Activated CD8-positive, alpha-beta T cell treated with anti-CD3 and anti-CD28 coated beads, Interleukin-2, amount 10 ng/mL, durations not matched to agents 7 days and 5 days (primary cell): ENCODE measurements around the gene IRS2. TPM values are rescaled to one million over a fixed set of nuclear protein-coding genes. Genes with fewer than 3 reads are reported as not detected.

Experiments used
- ATAC-seq: fragments of 150-1000 bp; cut with Tn5 transposase; one replicate; pipeline ENCODE4 v1.10.0; 2021; ENCODE audit warnings: moderate library complexity
- CTCF ChIA-PET: fragments of 350-600 bp; sonication (Branson Sonifier 250); formaldehyde crosslinking; loops from one replicate; lab custom pipeline; 2021; ENCODE audit warnings: antibody characterized with exemption; lab: Charles Lee
- POLR2A ChIA-PET: fragments of 350-600 bp; sonication (Branson Sonifier 250); formaldehyde crosslinking; loops from one replicate; lab custom pipeline; 2021; ENCODE audit warnings: antibody characterized with exemption; lab: Charles Lee
- DNase-seq: peaks from one replicate; pipeline ENCODE4 v3.0.0-alpha.2; 2020
- H3K27ac Mint-ChIP-seq: one replicate; pipeline ENCODE4 v1.8.0; 2021; ENCODE audit warnings: mild to moderate bottlenecking, mixed read lengths
- H3K27me3 Mint-ChIP-seq: one replicate; pipeline ENCODE4 v1.8.0; 2021; ENCODE audit warnings: low read depth, mixed read lengths
- H3K36me3 Mint-ChIP-seq: one replicate; pipeline ENCODE4 v1.8.0; 2021; ENCODE audit warnings: low read depth, mixed read lengths
- H3K4me1 Mint-ChIP-seq: one replicate; pipeline ENCODE4 v1.8.0; 2021; ENCODE audit warnings: low read depth, mixed read lengths
- H3K4me3 Mint-ChIP-seq: one replicate; pipeline ENCODE4 v1.8.0; 2021; ENCODE audit warnings: mild to moderate bottlenecking, mixed read lengths
- H3K9me3 Mint-ChIP-seq: one replicate; pipeline ENCODE4 v1.8.0; 2022; ENCODE audit warnings: mixed read lengths; ENCODE audit not compliant: insufficient read depth
- total RNA-seq, 2 experiments: library from RNA; stranded (reverse); gene quantifications; one replicate each; pipeline ENCODE4 v1.2.3, GENCODE V29; 2021

IRS2 gene
- total RNA-seq, 2 experiments from 2014 or later, result 3.2 to 3.3 TPM

GRCh38 chr13:109706015-109706715 lies 80.2 kb downstream of the IRS2 start:
- H3K4me3 Mint-ChIP-seq, result no peak overlapping the region
- H3K27ac Mint-ChIP-seq, result no peak overlapping the region
- no peaks in the 10 kb centered on the region for H3K9me3 Mint-ChIP-seq
- ATAC-seq (no peak), DNase-seq (no peak)
- ChIA-PET CTCF (no interaction called here), POLR2A (no interaction called here)
- H3K27me3 Mint-ChIP-seq, result peaks cover 24% of the 10 kb centered on the region
- H3K36me3 Mint-ChIP-seq, result no peaks in the 10 kb centered on the region
- peaks cover 3% of the 10 kb centered on the region for H3K4me1 Mint-ChIP-seq

- ATAC-seq (no peak), DNase-seq (no peak)
- ChIA-PET POLR2A (no interaction called here), CTCF (interaction anchor here (1.3 kb wide), 1 partner anchor 80 kb away, joined by 3 read pairs; no protein-coding TSS in a partner anchor)
- Mint-ChIP-seq H3K4me3 (no peak overlapping the region), H3K9me3 (no peaks in the 10 kb centered on the region), H3K27me3 (peaks cover 30% of the 10 kb centered on the region), H3K4me1 (peaks cover 6% of the 10 kb centered on the region), H3K36me3 (no peaks in the 10 kb centered on the region), H3K27ac (no peak overlapping the region)
Measured at GRCh38 chr13:109704771-109705635, 81.4 kb downstream of the IRS2 start.

GRCh38 chr13:109703250-109703649 lies 83.1 kb downstream of the IRS2 start:
- no peak for ATAC-seq
- peaks cover 30% of the 10 kb centered on the region for H3K27me3 Mint-ChIP-seq

More at GRCh38 chr13:109703250-109703649, 83.1 kb downstream of the IRS2 start:
- no peaks in the 10 kb centered on the region for H3K36me3 Mint-ChIP-seq
- no peaks in the 10 kb centered on the region for H3K9me3 Mint-ChIP-seq
- ChIA-PET CTCF (no interaction called here), POLR2A (no interaction called here)
- DNase-seq, result no peak
- H3K27ac Mint-ChIP-seq, result no peak overlapping the region
- peaks cover 5% of the 10 kb centered on the region for H3K4me1 Mint-ChIP-seq
- H3K4me3 Mint-ChIP-seq, result no peak overlapping the region
